ENCODE measurements around the gene NGF. TPM values are rescaled to one million over a fixed set of nuclear protein-coding genes. Genes with fewer than 3 reads are reported as not detected.

NGF gene
- total and polyA plus RNA-seq, 11 donors: 0.94 to 13.6 (median 2.9) TPM

DNA sequence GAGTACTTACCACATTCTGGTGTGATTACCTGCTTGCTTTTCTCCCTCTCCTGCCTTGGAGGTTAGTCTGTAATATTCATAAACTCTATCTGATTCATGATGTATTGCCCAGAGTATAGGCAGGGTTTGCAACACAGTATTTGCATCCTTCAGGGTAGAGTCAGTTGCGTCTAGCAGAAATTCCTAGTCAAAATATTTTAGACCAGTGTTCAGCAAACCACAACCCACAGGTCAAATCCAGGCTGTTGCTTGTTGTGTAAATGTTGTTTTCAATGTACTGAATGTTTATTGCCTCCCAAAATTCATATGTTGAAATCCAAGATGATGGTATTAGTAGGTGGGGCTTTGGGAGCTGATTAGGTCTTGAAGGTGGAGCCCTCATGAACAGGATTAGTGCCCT lies 82.9 kb downstream of the NGF start:
- ATAC-seq: no peak
- no peaks in the 10 kb centered on the region for H3K27me3 ChIP-seq
- no peak overlapping the region for H3K27ac ChIP-seq
- H3K36me3 ChIP-seq: no peaks in the 10 kb centered on the region
- H3K4me1 ChIP-seq: peaks cover 0 to 17% (median 11%) of the 10 kb centered on the region in 12 donors
- no peak overlapping the region for H3K4me3 ChIP-seq
- intact Hi-C loops (cut with DNase I): no loop called here
- WGBS, 4 donors: 93 to 100% (median 94%) methylated on average over 1 of the region's 1 CpG
- DNase-seq: no peak
- TF ChIP-seq, protein P1, sequence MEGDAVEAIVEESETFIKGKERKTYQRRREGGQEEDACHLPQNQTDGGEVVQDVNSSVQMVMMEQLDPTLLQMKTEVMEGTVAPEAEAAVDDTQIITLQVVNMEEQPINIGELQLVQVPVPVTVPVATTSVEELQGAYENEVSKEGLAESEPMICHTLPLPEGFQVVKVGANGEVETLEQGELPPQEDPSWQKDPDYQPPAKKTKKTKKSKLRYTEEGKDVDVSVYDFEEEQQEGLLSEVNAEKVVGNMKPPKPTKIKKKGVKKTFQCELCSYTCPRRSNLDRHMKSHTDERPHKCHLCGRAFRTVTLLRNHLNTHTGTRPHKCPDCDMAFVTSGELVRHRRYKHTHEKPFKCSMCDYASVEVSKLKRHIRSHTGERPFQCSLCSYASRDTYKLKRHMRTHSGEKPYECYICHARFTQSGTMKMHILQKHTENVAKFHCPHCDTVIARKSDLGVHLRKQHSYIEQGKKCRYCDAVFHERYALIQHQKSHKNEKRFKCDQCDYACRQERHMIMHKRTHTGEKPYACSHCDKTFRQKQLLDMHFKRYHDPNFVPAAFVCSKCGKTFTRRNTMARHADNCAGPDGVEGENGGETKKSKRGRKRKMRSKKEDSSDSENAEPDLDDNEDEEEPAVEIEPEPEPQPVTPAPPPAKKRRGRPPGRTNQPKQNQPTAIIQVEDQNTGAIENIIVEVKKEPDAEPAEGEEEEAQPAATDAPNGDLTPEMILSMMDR (IDR thresholded peaks at IDR 0.05): no peak
- TF ChIP-seq POLR2A (IDR thresholded peaks at IDR 0.05): no peak
- H3K9me3 ChIP-seq: peaks cover 0 to 45% (median 13%) of the 10 kb centered on the region in 12 donors

DNA sequence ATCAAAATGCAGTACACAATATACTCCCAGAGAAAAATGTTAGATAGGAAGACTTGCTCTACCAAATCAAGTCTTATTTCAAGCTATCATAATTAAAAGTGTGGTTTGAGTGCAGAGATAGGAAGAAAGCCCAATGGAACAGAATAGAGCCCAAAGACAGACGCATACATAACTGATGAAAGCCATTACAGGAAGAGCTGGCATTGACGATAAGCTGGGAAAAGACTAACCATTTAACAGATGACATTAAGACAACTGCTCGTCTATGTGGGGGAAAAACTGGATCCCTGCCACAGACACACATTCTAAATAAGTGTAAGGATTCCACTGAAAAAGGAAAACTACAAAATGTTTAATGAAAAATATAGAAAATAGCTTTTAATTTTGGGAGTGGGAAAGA lies 85.5 kb downstream of the NGF start:
- Histone ChIP-seq H3K4me3 (no peak overlapping the region), H3K9me3 (peaks cover 0 to 35% (median 2%) of the 10 kb centered on the region in 12 donors), H3K27ac (peak overlapping the region in 6 of 12 donors; percentile 52 to 80 (median 68)), H3K27me3 (no peaks in the 10 kb centered on the region), H3K36me3 (no peaks in the 10 kb centered on the region), H3K4me1 (peaks cover 0 to 17% (median 11%) of the 10 kb centered on the region in 12 donors)
- ATAC-seq: peak in 1 of 4 donors; percentile 49
- intact Hi-C loops (cut with DNase I): loop anchor here in 2 of 10 donors (5.0 kb wide), 1 partner anchor 55 kb away; no protein-coding TSS in a partner anchor
- no peak for DNase-seq
- TF ChIP-seq, protein P1 (IDR thresholded peaks at IDR 0.05): no peak
- no peak for TF ChIP-seq POLR2A (IDR thresholded peaks at IDR 0.05)
- 13 to 24% (median 16%) methylated on average over 3 of the region's 3 CpGs for WGBS, 4 donors

DNA sequence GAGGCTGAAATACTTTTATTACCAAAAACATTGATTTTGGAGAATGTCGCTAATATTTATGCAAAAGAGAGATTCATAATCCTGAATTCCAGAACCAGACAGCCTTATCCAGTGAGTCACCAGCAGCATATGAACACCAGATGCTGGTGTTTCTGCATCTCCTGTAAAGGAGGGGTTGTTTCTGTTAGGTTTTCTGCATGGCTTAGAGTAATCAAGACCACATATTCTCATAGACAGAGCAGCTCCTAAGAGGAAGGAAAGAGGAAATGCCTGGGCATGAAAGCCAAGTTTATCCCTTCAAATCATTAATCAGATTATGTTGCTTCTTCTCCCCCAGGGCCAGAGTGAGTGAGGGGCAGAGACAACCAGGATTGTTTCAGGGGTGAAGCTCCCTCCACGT lies 86.2 kb downstream of the NGF start:
- H3K4me1 ChIP-seq: peaks cover 0 to 17% (median 11%) of the 10 kb centered on the region in 12 donors
- DNase-seq: no peak
- H3K27me3 ChIP-seq: no peaks in the 10 kb centered on the region
- no peaks in the 10 kb centered on the region for H3K36me3 ChIP-seq
- peak; percentile 87 to 96 (median 90) for ATAC-seq
- H3K9me3 ChIP-seq: peaks cover 0 to 30% (median 2%) of the 10 kb centered on the region in 12 donors
- intact Hi-C loops (cut with DNase I): loop anchor here in 3 of 10 donors (2.0 to 5.0 kb wide), 2 partner anchors 55 to 67 kb away; no protein-coding TSS in a partner anchor
- no peak for TF ChIP-seq POLR2A (IDR thresholded peaks at IDR 0.05)
- TF ChIP-seq, protein P1 (IDR thresholded peaks at IDR 0.05): no peak
- H3K4me3 ChIP-seq: no peak overlapping the region
- WGBS, 4 donors: 21 to 42% (median 22%) methylated on average over 2 of the region's 2 CpGs
- peak overlapping the region in 10 of 12 donors; percentile 6 to 80 (median 66) for H3K27ac ChIP-seq

DNA sequence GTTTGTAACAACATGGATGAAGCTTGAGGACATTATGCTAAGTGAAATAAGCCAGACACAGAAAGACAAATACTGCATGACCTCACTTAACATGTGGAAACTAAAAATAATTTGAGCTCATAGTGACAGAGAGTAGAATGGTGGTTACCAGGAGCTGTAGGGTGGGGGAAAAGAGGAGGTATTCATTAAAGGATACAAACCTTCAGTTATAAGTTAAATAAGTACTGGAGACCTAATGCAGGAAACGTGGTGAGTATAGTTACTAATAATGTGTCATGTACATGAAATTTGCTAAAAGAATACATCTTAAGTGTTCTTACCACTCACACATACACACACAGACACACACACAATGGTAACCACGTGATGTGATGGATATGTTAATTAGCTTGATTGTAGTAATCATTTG lies 86.7 kb downstream of the NGF start:
- Histone ChIP-seq H3K9me3 (peaks cover 0 to 31% (median 2%) of the 10 kb centered on the region in 12 donors), H3K4me3 (no peak overlapping the region), H3K27ac (peak overlapping the region in 10 of 12 donors; percentile 6 to 80 (median 66)), H3K4me1 (peaks cover 0 to 17% (median 11%) of the 10 kb centered on the region in 12 donors), H3K27me3 (no peaks in the 10 kb centered on the region), H3K36me3 (no peaks in the 10 kb centered on the region)
- 22 to 33% (median 27%) methylated on average over 2 of the region's 2 CpGs for WGBS, 4 donors
- intact Hi-C loops (cut with DNase I): loop anchor here in 3 of 10 donors (2.0 to 5.0 kb wide), 2 partner anchors 54 to 67 kb away; no protein-coding TSS in a partner anchor
- TF ChIP-seq POLR2A (IDR thresholded peaks at IDR 0.05): no peak
- TF ChIP-seq, protein P1 (IDR thresholded peaks at IDR 0.05): no peak
- ATAC-seq (peak; percentile 93 to 96 (median 94)), DNase-seq (no peak)

Data from heart left ventricle (tissue), 16 donors.